H1 (cell line): ENCODE measurements around the gene COPS7A. TPM values are rescaled to one million over a fixed set of nuclear protein-coding genes. Genes with fewer than 3 reads are reported as not detected.

Source experiments
- CTCF ChIA-PET: fragments of 300-600 bp; sonication (Branson Sonifier 250); formaldehyde crosslinking; loops from one replicate; lab custom pipeline; 2021; ENCODE audit not compliant: partially characterized antibody; lab: Charles Lee
- POLR2A ChIA-PET: fragments of 300-600 bp; sonication (Branson Sonifier 250); formaldehyde crosslinking; loops from one replicate; lab custom pipeline; 2021; ENCODE audit warnings: inconsistent platforms; ENCODE audit not compliant: partially characterized antibody; lab: Charles Lee
- DNase-seq, 2 experiments: peaks; one replicate each; pipeline versions ENCODE4 v3.0.0 to v3.0.0-alpha.2; 2010 to 2022; ENCODE audit warnings: low spot score in 2 of 2, low read depth in 1 of 2, mixed read lengths in 1 of 2
- FAIRE-seq: peaks from 2 replicates; lab custom pipeline; 2011; peaks lifted over from hg19 to GRCh38; lab: Jason Lieb, UNC
- H2AFZ ChIP-seq: 2 replicates; pipeline ENCODE4 v1.8.1; 2012; ENCODE audit warnings: low read length, inconsistent platforms
- H2AK5ac ChIP-seq: 2 replicates; pipeline ENCODE4 v1.6.1; 2013; ENCODE audit warnings: low read depth, low read length
- H2BK120ac ChIP-seq: replicated peaks from 2 replicates; pipeline ENCODE3; 2013; ENCODE audit warnings: low read depth, low read length, inconsistent platforms
- H2BK12ac ChIP-seq: 2 replicates; pipeline ENCODE4 v1.6.1; 2013; ENCODE audit warnings: low read depth, low read length
- H2BK15ac ChIP-seq: 2 replicates; pipeline ENCODE4 v1.6.1; 2013; ENCODE audit warnings: low read length
- H2BK20ac ChIP-seq: 2 replicates; pipeline ENCODE4 v1.6.1; 2013; ENCODE audit warnings: low read length
- H2BK5ac ChIP-seq: 2 replicates; pipeline ENCODE4 v1.6.1; 2013; ENCODE audit warnings: low read depth, low read length
- H3K14ac ChIP-seq: 2 replicates; pipeline ENCODE4 v1.6.1; 2013; ENCODE audit warnings: inconsistent platforms; ENCODE audit not compliant: insufficient read length
- H3K18ac ChIP-seq: 2 replicates; pipeline ENCODE4 v1.6.1; 2013; ENCODE audit warnings: low read length; ENCODE audit errors: extremely low read depth
- H3K23ac ChIP-seq: 2 replicates; pipeline ENCODE4 v1.6.1; 2013; ENCODE audit warnings: inconsistent platforms; ENCODE audit not compliant: insufficient read length
- H3K23me2 ChIP-seq: 2 replicates; pipeline ENCODE4 v1.6.1; 2013; ENCODE audit warnings: low read depth, low read length
- H3K27ac ChIP-seq: 2 replicates; pipeline ENCODE4 v1.6.1; 2011; ENCODE audit warnings: low read depth, low read length, inconsistent platforms
- H3K27me3 ChIP-seq, 4 experiments: replicated peaks in 1 of 4; 1 replicate in 1 of 4; 2 replicates in 3 of 4; pipeline versions ENCODE4 v1.6.1 to v1.8.1; 2011 to 2013; ENCODE audit warnings: low read length in 3 of 4, mild to moderate bottlenecking in 3 of 4, inconsistent platforms in 2 of 4, mixed read lengths in 2 of 4, moderate library complexity in 1 of 4; ENCODE audit not compliant: control insufficient read depth in 3 of 4, insufficient read depth in 3 of 4; ENCODE audit errors: extremely low read depth in 1 of 4
- H3K36me3 ChIP-seq, 4 experiments: 2 replicates each; pipeline versions ENCODE4 v1.6.1 to v1.8.1; 2011 to 2013; ENCODE audit warnings: mild to moderate bottlenecking in 4 of 4, low read length in 3 of 4, moderate library complexity in 2 of 4, control low read depth in 1 of 4, inconsistent platforms in 1 of 4; ENCODE audit not compliant: insufficient read depth in 4 of 4, control insufficient read depth in 2 of 4
- H3K4ac ChIP-seq: replicated peaks from 2 replicates; pipeline ENCODE3; 2013; ENCODE audit warnings: low read length, low read depth, mixed read lengths, inconsistent platforms; ENCODE audit not compliant: insufficient read length
- H3K4me1 ChIP-seq, 4 experiments: replicated peaks in 1 of 4; 1 replicate in 1 of 4; 2 replicates in 3 of 4; pipeline versions ENCODE4 v1.6.1 to v1.8.1; 2011 to 2013; ENCODE audit warnings: low read length in 3 of 4, inconsistent platforms in 2 of 4, mixed read lengths in 1 of 4; ENCODE audit not compliant: insufficient read depth in 4 of 4, control insufficient read depth in 3 of 4
- H3K4me2 ChIP-seq, 2 experiments: 2 replicates each; pipeline versions ENCODE4 v1.6.1 to v1.8.1; 2011 to 2013; ENCODE audit warnings: low read depth in 2 of 2, low read length in 2 of 2, control low read depth in 1 of 2, inconsistent platforms in 1 of 2, mild to moderate bottlenecking in 1 of 2; ENCODE audit not compliant: insufficient read depth in 1 of 2
- H3K4me3 ChIP-seq, 4 experiments: fragments of 200-600, 300-600 bp in 1 of 4; sonication (generic), shearing (Covaris generic), sonication (Bioruptor Twin) in 1 of 4; 2 replicates each; pipeline versions ENCODE4 v1.5.1 to v1.8.1; 2011 to 2016; ENCODE audit warnings: low read length in 4 of 4, low read depth in 3 of 4, control low read depth in 2 of 4, inconsistent platforms in 2 of 4, mild to moderate bottlenecking in 2 of 4, mixed read lengths in 1 of 4, moderate library complexity in 1 of 4; ENCODE audit not compliant: insufficient read depth in 2 of 4; ENCODE audit errors: extremely low read depth in 1 of 4
- H3K56ac ChIP-seq: replicated peaks from 2 replicates; pipeline ENCODE3; 2013; ENCODE audit warnings: low read depth, mild to moderate bottlenecking, mixed read lengths, low read length, inconsistent platforms; ENCODE audit not compliant: insufficient read length
- H3K79me1 ChIP-seq: 2 replicates; pipeline ENCODE4 v1.6.1; 2013; ENCODE audit warnings: low read depth, low read length, control low read depth
- H3K79me2 ChIP-seq, 2 experiments: 2 replicates each; pipeline versions ENCODE4 v1.6.1 to v1.8.1; 2012 to 2013; ENCODE audit warnings: low read length in 2 of 2, mild to moderate bottlenecking in 2 of 2, inconsistent platforms in 1 of 2; ENCODE audit not compliant: insufficient read depth in 2 of 2, control insufficient read depth in 1 of 2
- H3K9ac ChIP-seq, 4 experiments: replicated peaks in 1 of 4; 1 replicate in 1 of 4; 2 replicates in 3 of 4; pipeline versions ENCODE4 v1.6.1 to v1.8.1; 2011 to 2013; ENCODE audit warnings: low read depth in 3 of 4, low read length in 3 of 4, control low read depth in 2 of 4, mild to moderate bottlenecking in 2 of 4, moderate library complexity in 2 of 4, inconsistent platforms in 1 of 4; ENCODE audit errors: extremely low read depth in 1 of 4
- H3K9me3 ChIP-seq, 2 experiments: 2 replicates each; pipeline versions ENCODE4 v1.6.1 to v1.8.1; 2012 to 2013; ENCODE audit warnings: mild to moderate bottlenecking in 2 of 2, moderate library complexity in 2 of 2, control low read depth in 1 of 2, inconsistent platforms in 1 of 2, low read depth in 1 of 2, low read length in 1 of 2, mixed read lengths in 1 of 2; ENCODE audit not compliant: insufficient read depth in 2 of 2
- H4K20me1 ChIP-seq, 2 experiments: replicated peaks in 1 of 2; 2 replicates each; pipeline versions ENCODE3 to v1.8.1; 2011 to 2013; ENCODE audit warnings: inconsistent platforms in 2 of 2, low read length in 2 of 2, mild to moderate bottlenecking in 1 of 2; ENCODE audit not compliant: insufficient read depth in 2 of 2, control insufficient read depth in 1 of 2
- H4K5ac ChIP-seq: 2 replicates; pipeline ENCODE4 v1.6.1; 2013; ENCODE audit warnings: low read length, low read depth, mixed read lengths, inconsistent platforms; ENCODE audit not compliant: insufficient read length
- H4K8ac ChIP-seq: 2 replicates; pipeline ENCODE4 v1.8.0; 2013; ENCODE audit warnings: mild to moderate bottlenecking, moderate library complexity, low read length, inconsistent platforms; ENCODE audit not compliant: insufficient read depth; ENCODE audit errors: extremely low read depth
- H4K91ac ChIP-seq: replicated peaks from 2 replicates; pipeline ENCODE3; 2013; ENCODE audit warnings: low read length, mixed read lengths, inconsistent platforms; ENCODE audit not compliant: insufficient read length
- ATF2 ChIP-seq: IDR thresholded peaks from 2 replicates; pipeline ENCODE4 v1.6.1; 2012; ENCODE audit warnings: low read length, inconsistent platforms
- CBX5 ChIP-seq: fragments of 300-800, 300-1000 bp; sonication (generic); IDR thresholded peaks from 2 replicates; pipeline ENCODE4 v1.7.1; 2016; ENCODE audit warnings: antibody characterized with exemption, low read length, low read depth
- CTCF ChIP-seq, 3 experiments: IDR thresholded peaks; 1 replicate in 2 of 3; 2 replicates in 1 of 3; pipeline versions ENCODE4 v1.5.1 to v1.6.1; 2011; ENCODE audit warnings: low read length in 3 of 3, mild to moderate bottlenecking in 3 of 3, inconsistent platforms in 2 of 3, low read depth in 1 of 3, moderate library complexity in 1 of 3; ENCODE audit not compliant: insufficient read depth in 1 of 3; ENCODE audit errors: control extremely low read depth in 1 of 3
- POU5F1 ChIP-seq: IDR thresholded peaks from 2 replicates; pipeline ENCODE4 v1.6.1; 2011; ENCODE audit warnings: low read depth, mild to moderate bottlenecking, low read length, moderate library complexity
- RAD21 ChIP-seq, 2 experiments: IDR thresholded peaks in 1 of 2; conservative IDR thresholded peaks in 1 of 2; 2 replicates each; pipeline ENCODE4 v1.6.1; 2011; ENCODE audit warnings: low read depth in 2 of 2, low read length in 2 of 2, improper control_type of control experiment in 1 of 2, inconsistent platforms in 1 of 2, mild to moderate bottlenecking in 1 of 2, moderate library complexity in 1 of 2
- SAP30 ChIP-seq: fragments of 300-600 bp; sonication (generic); IDR thresholded peaks from 2 replicates; pipeline ENCODE4 v1.7.1; 2012; ENCODE audit warnings: low read length, moderate library complexity, mild to moderate bottlenecking, inconsistent platforms; ENCODE audit not compliant: insufficient read depth, insufficient replicate concordance
- WGBS, 2 experiments: shearing (Covaris generic) in 1 of 2; methylation state at CpG; one replicate each; pipeline versions ENCODE4 v1.1.6 to v1.1.7; 2013 to 2015; ENCODE audit warnings: low lambda C conversion rate in 2 of 2, mixed read lengths in 2 of 2, inconsistent platforms in 1 of 2, low coverage in 1 of 2, missing lambda C conversion rate in 1 of 2; ENCODE audit not compliant: insufficient replicate concordance in 2 of 2, insufficient coverage in 1 of 2, insufficient read length in 1 of 2; ENCODE audit errors: extremely low coverage in 1 of 2, missing lambda C conversion rate in 1 of 2; 5-methylcytosine and 5-hydroxymethylcytosine counted together
- polyA plus RNA-seq, 7 experiments: library from polyadenylated mRNA; depleted of rRNA in 3 of 7; stranded (reverse) in 5 of 7; unstranded in 2 of 7; fragments of >200 nt in 5 of 7; fragments of 200-250 nt in 2 of 7; gene quantifications; 1 replicate in 5 of 7; 2 replicates in 1 of 7; 4 replicates in 1 of 7; pipeline versions ENCODE4 v1.2.1 to v1.2.3, GENCODE V29; 2011 to 2013; ENCODE audit warnings: missing spikeins in 2 of 7, mixed read lengths in 2 of 7
- total RNA-seq: library from RNA; stranded (reverse); fragmentation: NEBNext Ultra II Directional; extraction: Animal tissue kit (Norgen Biotek cat#: 25700); gene quantifications from 2 replicates; pipeline ENCODE4 v1.2.1, GENCODE V29; 2021

Gene COPS7A
- total and polyA plus RNA-seq, 2 of the 8 experiments (the other 6 are each of a cell fraction or from before 2014, with no cell fraction given): 44.5 to 95.9 TPM

GRCh38 chr12:6753772-6754356 lies 30.0 kb downstream of the COPS7A start:
- no peak overlapping the region for H3K4ac ChIP-seq
- peaks cover 7% of the 10 kb centered on the region; the same call in 1 of the 2 replicates for H3K79me1 ChIP-seq
- H3K4me2 ChIP-seq: peak overlapping the region; percentile 52 to 78
- no peak overlapping the region for H2BK15ac ChIP-seq
- no peak overlapping the region for H2BK12ac ChIP-seq
- H4K8ac ChIP-seq: no peak overlapping the region
- H3K27ac ChIP-seq: no peak overlapping the region; the same call in 1 of the 2 replicates
- H3K9me3 ChIP-seq: no peaks in the 10 kb centered on the region; a peak in 1 of 4 replicates
- H4K20me1 ChIP-seq: peaks cover 0 to 9% of the 10 kb centered on the region in 2 experiments
- no peak overlapping the region for H2BK5ac ChIP-seq
- H3K14ac ChIP-seq: no peak overlapping the region
- peak overlapping the region in 1 of 4 experiments; percentile 87; a peak in 4 of 8 replicates for H3K4me3 ChIP-seq
- H3K23me2 ChIP-seq: peaks cover 10% of the 10 kb centered on the region
- 4% methylated on average over 7 of the region's 7 CpGs; no CpG with 5 or more reads in 1 of the 2 experiments for WGBS, 2 experiments
- H3K79me2 ChIP-seq: peaks cover 0 to 14% of the 10 kb centered on the region in 2 experiments; a peak in 2 of 4 replicates
- peak overlapping the region; percentile 15 for H2AFZ ChIP-seq
- CTCF ChIA-PET: interaction anchor here (0.7 to 16.3 kb wide), 29 partner anchors 8 to 214 kb away, joined by 3 to 427 read pairs (median 6); partner anchors contain the start of genes CD4, CDCA3, COPS7A and GNB3
- DNase-seq: no peak
- H2BK20ac ChIP-seq: no peak overlapping the region
- H3K4me1 ChIP-seq: peaks cover 3 to 5% (median 3%) of the 10 kb centered on the region in 4 experiments; a peak in 6 of 7 replicates
- H3K9ac ChIP-seq: no peak overlapping the region
- no peak overlapping the region for H3K56ac ChIP-seq
- no peak overlapping the region for H2BK120ac ChIP-seq
- peak overlapping the region; percentile 22 for H4K5ac ChIP-seq
- FAIRE-seq: no peak
- H4K91ac ChIP-seq: no peak overlapping the region
- H2AK5ac ChIP-seq: no peak overlapping the region
- H3K36me3 ChIP-seq: peaks cover 19 to 32% (median 28%) of the 10 kb centered on the region in 4 experiments
- H3K23ac ChIP-seq: no peak overlapping the region
- no peaks in the 10 kb centered on the region for H3K27me3 ChIP-seq
- POLR2A ChIA-PET: interaction anchor here (0.8 to 7.0 kb wide), 19 partner anchors 9 to 219 kb away, joined by 3 to 151 read pairs (median 14); partner anchors contain the start of genes CDCA3, COPS7A, GAPDH and GNB3
- H3K18ac ChIP-seq: no peak overlapping the region
- TF ChIP-seq CBX5: no peak
- peak in 2 of 3 experiments; percentile 94 to 95; a peak in 3 of 4 replicates for TF ChIP-seq CTCF (IDR thresholded peaks at IDR 0.05; ENCODE audit: control extremely low read depth in 1 of 3, insufficient read depth in 1 of 3, low read depth in 1 of 3, low read length in 3 of 3)
- TF ChIP-seq RAD21 (IDR thresholded peaks at IDR 0.05 in 1 of 2, conservative IDR thresholded peaks at IDR 0.05 in 1 of 2; ENCODE audit: low read depth in 2 of 2, low read length in 2 of 2): peak; percentile 94 to 98
- TF ChIP-seq SAP30: no peak
- TF ChIP-seq POU5F1: no peak
- TF ChIP-seq ATF2: no peak
